ENCODE measurements around the gene PCDHGA4.
A peak's percentile ranks its signal among the peaks of the same experiment; 100 is the strongest.

Gene PCDHGA4

GRCh38 chr5:141319699-141320098, 35.1 kb upstream of the PCDHGA4 start:
- no peak for ATAC-seq
- no peak for TF ChIP-seq ZNF70 (CRISPR knock-in tag; IDR thresholded peaks at IDR 0.05)
- no peak for TF ChIP-seq TCF4 (CRISPR knock-in tag; IDR thresholded peaks at IDR 0.05; ENCODE audit: borderline replicate concordance)
- TF ChIP-seq OSR1 (CRISPR knock-in tag; IDR thresholded peaks at IDR 0.05) = no peak
- TF ChIP-seq, protein P1, sequence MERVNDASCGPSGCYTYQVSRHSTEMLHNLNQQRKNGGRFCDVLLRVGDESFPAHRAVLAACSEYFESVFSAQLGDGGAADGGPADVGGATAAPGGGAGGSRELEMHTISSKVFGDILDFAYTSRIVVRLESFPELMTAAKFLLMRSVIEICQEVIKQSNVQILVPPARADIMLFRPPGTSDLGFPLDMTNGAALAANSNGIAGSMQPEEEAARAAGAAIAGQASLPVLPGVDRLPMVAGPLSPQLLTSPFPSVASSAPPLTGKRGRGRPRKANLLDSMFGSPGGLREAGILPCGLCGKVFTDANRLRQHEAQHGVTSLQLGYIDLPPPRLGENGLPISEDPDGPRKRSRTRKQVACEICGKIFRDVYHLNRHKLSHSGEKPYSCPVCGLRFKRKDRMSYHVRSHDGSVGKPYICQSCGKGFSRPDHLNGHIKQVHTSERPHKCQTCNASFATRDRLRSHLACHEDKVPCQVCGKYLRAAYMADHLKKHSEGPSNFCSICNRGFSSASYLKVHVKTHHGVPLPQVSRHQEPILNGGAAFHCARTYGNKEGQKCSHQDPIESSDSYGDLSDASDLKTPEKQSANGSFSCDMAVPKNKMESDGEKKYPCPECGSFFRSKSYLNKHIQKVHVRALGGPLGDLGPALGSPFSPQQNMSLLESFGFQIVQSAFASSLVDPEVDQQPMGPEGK (CRISPR knock-in tag; IDR thresholded peaks at IDR 0.05; ENCODE audit: borderline replicate concordance) = 0 out of 2 replicates have a peak, but pooled peaks have one; percentile 14
- no peak for TF ChIP-seq TOX (CRISPR knock-in tag; IDR thresholded peaks at IDR 0.05; ENCODE audit: borderline replicate concordance)

- ATAC-seq = peak; percentile 96
- no peak for TF ChIP-seq RARB (CRISPR knock-in tag; IDR thresholded peaks at IDR 0.05)
- TF ChIP-seq GLIS3 (CRISPR knock-in tag; IDR thresholded peaks at IDR 0.05) = 0 out of 2 replicates have a peak, but pooled peaks have one; percentile 54
- 0 out of 2 replicates have a peak, but pooled peaks have one; percentile 14 for TF ChIP-seq ZFP3 (CRISPR knock-in tag; IDR thresholded peaks at IDR 0.05)
- no peak for TF ChIP-seq ZFP30 (CRISPR knock-in tag; IDR thresholded peaks at IDR 0.05)
Measured at GRCh38 chr5:141320225-141321169, 34.3 kb upstream of the PCDHGA4 start, which contains the start of gene TAF7. TSS of gene TAF7 (minus strand) at chr5:141320784. CDS start at chr5:141320044, 740 bp downstream.

DNA sequence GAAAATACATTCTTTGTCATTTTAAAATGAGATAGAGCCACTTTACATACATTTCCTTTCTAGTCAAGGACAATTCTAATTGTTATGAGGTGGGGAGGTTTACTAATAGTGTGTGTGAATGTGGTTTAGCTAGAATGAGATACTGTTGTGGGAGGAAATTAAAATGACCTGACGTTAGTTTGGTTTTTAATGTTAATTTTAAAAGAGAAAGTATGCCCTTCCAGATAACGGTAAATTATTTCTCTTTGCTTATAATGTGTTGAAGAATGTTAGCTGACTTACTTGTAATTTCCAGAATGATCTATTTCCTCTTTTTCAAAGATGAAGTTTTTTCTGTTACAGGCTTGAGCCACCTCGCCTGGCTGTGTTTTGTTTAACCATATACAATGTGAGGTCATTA, 32.6 kb upstream of the PCDHGA4 start:
- no peak for ATAC-seq
- TF ChIP-seq, protein P1 (CRISPR knock-in tag; IDR thresholded peaks at IDR 0.05; ENCODE audit: borderline replicate concordance) = no peak
- TF ChIP-seq CSRNP3 (CRISPR knock-in tag; IDR thresholded peaks at IDR 0.05) (no peak), CSDC2 (CRISPR knock-in tag; IDR thresholded peaks at IDR 0.05) (no peak), ARNTL (CRISPR knock-in tag; IDR thresholded peaks at IDR 0.05; ENCODE audit: borderline replicate concordance, low read depth) (no peak), OSR1 (CRISPR knock-in tag; IDR thresholded peaks at IDR 0.05) (no peak), ISL1 (CRISPR knock-in tag; IDR thresholded peaks at IDR 0.05) (no peak), BACH2 (CRISPR knock-in tag; IDR thresholded peaks at IDR 0.05; ENCODE audit: borderline replicate concordance) (no peak), SNAI2 (CRISPR knock-in tag; IDR thresholded peaks at IDR 0.05) (no peak), ZNF8 (CRISPR knock-in tag; IDR thresholded peaks at IDR 0.05) (no peak), POU6F1 (CRISPR knock-in tag; IDR thresholded peaks at IDR 0.05; ENCODE audit: borderline replicate concordance, low read depth) (no peak), GLIS3 (CRISPR knock-in tag; IDR thresholded peaks at IDR 0.05) (no peak), PPARA (CRISPR knock-in tag; IDR thresholded peaks at IDR 0.05; ENCODE audit: borderline replicate concordance) (no peak), ZNF565 (CRISPR knock-in tag; conservative IDR thresholded peaks at IDR 0.05; ENCODE audit: low read depth) (no peak)

DNA sequence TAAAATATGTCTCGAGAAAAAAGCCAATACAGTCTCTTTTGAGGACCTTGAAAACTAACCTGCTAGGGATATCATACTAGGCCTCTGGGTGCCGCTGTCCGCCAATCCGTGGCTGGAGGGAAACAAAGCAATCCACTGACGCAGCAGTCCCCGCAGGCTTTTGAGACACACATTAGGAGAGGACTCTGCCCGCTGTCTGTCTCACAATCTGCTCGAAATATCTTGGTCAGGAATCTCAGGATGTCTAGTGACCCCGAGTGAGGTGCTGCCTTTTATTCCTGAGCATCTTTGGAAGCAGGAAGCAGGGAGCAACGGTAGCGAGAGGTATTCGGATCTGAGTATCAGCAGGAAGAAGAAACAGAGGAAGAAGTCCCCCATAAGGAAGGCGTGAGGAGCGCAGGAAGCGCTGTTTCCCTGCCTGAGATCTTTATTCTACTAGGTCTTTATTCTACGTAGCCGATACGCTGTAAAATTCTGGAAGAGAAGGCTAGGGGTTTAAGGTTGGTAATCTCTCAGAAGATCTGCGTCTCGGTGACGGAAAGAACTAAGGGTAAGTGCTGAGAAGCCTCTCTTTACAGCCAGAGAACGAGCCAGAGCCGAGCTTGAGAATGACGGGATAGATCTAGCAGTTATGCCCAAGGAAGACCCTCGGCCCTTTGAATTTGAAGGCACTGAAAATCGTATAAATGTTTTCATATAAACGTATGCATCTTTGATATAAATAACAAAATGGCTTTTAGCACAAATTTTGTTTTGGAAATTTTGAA, 28.6 kb upstream of the PCDHGA4 start:
- ATAC-seq = peak; percentile 96
- no peak for TF ChIP-seq ZFP30 (CRISPR knock-in tag; IDR thresholded peaks at IDR 0.05)
- no peak for TF ChIP-seq ZNF70 (CRISPR knock-in tag; IDR thresholded peaks at IDR 0.05)
- TF ChIP-seq ZFP3 (CRISPR knock-in tag; IDR thresholded peaks at IDR 0.05) = no peak
- TF ChIP-seq ESRRG (CRISPR knock-in tag; IDR thresholded peaks at IDR 0.05) = no peak

Data from SK-N-SH treated with all-trans-retinoic acid at 6 μM for 48 hours (cell line).